ENCODE results near the gene GPD1.
A peak's percentile ranks its signal among the peaks of the same experiment; 100 is the strongest.

The GPD1 gene

GRCh38 chr12:50103767-50104321 lies at the start of gene GPD1:
TSS of gene GPD1 (plus strand) at chr12:50104008. CDS start at chr12:50104051, 43 bp downstream.
- no peak for DNase-seq

DNA sequence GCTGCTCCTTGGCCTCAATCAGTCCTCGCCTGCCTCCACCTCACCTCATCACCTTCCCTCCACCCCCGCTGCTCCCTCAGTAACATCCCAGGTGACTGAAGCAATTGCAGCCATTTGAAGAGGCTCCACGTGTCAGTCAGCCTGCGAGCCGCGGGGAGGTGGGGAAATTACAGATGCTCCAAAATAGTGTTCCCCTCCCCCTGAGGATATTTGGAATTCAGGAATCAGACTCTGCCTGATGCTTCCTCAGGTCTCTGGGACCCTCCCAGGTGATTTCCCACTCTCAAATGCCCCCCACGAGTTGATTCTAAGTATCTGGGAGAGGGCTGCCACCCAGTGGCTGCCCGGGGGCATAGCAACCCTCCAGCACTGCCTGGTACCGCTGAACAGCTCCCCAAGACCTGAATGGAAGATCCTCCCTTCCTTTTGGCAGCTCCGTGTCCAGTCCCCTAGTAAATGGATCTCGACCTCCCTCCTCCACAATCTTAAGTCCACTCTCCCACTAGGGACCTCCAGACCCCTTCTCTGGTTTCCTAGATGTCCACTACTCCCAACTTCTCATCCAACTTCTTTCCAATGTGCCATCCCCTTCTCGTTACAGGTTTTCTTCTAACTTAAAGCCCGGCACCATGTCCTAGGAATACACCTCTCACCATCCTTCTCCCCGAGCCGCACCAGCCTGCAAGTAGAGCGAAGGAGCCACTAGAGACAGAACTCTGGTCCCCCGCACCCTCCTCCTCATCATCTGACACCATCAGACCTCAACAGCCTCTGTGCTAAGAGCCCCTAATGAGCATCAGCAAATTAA lies 47.8 kb upstream of the GPD1 start:
- DNase-seq = no peak

DNA sequence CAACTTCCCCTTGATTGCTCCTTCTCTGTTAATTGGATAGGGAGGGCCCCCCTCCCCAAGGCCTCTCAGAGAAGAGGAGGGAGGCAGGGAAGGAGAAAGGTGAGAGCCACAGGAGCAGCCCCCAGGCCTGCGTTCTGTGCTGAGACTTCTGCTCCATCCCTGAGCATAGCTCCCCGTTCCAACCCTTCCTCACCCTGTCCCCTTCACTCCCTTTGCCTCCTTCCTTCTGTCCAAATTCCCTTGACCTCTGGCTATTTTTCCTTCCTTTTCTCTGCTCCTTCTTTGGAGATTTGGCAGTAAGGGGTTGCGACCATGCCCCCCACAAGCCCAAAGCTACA lies 47.2 kb upstream of the GPD1 start:
- DNase-seq = no peak

DNA sequence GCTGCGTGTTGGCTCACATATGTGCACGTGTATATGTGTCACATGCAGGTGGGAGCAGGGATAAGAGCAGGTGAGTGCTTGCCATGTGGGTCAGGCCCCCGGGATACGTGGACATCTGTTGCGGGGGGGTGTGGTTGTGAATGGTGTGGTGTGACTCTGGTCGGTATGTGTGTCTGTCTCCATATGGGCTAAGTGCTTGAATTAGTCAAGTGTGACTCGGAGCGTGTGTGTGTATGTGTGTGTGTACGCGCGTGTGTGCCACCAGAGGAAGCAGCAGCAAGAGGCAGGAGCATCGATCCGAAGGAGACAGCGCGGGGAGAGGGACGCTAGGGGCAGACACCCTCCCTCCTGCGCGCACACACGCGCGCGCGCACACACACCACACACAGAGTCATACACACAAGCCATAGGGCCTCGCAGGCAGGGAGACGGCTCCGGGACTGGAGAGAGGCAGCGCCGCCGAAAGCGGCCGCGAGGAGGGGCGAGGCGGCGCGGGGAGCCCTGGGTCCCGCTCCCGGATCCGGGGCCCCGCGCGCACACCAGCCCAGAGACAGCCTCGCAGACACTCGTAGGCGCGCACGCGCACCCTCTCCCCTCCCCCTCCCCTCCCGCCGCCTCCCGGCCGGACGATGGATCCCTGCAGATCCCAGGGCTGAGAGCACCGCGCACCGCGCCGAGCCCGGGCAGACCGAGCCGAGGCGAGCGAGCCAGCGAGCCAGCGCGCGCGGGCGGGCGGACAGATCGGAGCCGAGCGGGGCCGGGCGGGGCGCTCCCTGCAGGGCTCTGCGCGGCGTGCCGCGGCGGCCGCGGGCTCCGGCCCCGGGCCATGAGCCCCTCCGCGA lies 46.6 kb upstream of the GPD1 start, which contains the start of gene ASIC1:
Gene ASIC1, plus strand, starts transcription at position 597 of the 842 bp plus-strand sequence. CDS start 1,171 bp downstream, outside the sequence.
- DNase-seq = no peak

DNA sequence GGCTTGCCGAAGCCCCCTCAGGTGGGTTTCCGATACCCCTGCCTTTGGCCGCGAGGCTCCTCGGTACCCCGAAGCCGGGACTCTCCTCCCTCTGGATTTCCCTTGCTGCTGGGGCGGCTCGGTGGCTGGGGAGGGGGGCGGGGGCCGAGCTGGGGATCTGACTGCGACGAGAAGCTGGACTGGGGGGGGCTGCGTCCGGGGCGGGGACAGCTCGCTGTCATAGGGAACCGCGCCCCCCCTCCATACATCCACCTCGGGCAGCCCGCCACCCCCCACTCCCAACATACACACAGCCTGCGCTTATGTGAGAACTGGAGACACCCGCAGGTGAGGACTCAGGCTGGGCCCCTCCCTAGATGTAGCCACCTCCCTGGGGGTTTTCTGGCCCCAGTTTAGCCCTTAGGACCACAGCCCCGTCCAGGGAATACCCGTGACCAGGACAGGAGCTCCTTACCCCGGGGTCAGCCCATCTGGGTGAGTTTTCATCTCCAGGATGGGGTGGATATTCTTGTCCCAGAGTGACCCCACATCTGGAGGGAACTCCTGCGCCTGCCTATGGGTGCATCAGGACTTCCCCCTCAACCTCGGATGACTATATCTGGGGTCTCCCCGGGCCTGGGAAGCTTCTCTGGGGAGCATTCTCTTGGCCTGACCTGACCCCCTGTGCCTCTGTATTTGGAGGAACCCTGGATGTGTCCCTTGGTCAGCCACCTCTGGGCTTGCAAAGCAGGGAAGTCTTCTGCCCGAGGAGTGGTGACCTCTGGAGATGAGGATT lies 45.7 kb upstream of the GPD1 start:
- DNase-seq = no peak

DNA sequence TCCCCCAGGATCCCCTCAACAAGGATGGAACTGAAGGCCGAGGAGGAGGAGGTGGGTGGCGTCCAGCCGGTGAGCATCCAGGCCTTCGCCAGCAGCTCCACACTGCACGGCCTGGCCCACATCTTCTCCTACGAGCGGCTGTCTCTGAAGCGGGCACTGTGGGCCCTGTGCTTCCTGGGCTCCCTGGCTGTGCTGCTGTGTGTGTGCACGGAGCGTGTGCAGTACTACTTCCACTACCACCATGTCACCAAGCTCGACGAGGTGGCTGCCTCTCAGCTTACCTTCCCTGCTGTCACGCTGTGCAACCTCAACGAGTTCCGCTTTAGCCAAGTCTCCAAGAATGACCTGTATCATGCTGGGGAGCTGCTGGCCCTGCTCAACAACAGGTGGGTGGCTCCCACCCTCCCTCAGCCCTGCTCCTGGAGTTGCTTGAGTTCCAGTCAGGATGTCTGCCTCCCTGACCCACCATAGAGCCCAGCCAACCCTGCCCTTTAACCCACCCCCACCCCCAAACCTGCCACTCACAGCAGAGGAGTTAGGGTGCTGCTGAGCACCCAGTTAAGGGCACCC lies 45.0 kb upstream of the GPD1 start:
- no peak for DNase-seq

DNA sequence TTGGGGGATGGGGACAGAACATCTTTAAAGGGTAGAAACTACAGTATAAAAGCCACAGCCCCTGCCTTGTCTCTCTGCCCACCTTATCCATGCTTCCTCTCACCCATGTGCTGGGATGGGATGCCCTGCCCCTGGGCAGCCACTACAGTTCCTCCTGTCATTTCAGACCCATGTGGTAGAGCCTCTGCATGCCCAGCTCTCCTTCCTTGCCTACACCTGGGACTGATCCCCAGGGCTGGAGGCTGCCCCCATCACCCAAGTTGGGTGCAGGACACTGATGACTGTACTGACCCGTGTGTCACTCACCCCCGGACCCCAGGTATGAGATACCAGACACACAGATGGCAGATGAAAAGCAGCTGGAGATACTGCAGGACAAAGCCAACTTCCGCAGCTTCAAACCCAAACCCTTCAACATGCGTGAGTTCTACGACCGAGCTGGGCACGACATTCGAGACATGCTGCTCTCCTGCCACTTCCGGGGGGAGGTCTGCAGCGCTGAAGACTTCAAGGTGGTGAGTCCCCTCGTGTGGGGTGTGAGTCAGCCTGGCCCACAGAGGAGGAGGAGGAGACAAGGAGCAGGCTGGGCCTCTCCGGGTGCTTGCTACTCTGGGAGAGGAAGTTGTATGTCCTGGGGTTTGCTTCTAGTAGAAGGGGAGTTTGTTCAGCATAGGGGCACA lies 44.2 kb upstream of the GPD1 start:
- no peak for DNase-seq

- no peak for DNase-seq
These were observed 43.7 kb upstream of the GPD1 start for GRCh38 chr12:50060120-50060468.

DNA sequence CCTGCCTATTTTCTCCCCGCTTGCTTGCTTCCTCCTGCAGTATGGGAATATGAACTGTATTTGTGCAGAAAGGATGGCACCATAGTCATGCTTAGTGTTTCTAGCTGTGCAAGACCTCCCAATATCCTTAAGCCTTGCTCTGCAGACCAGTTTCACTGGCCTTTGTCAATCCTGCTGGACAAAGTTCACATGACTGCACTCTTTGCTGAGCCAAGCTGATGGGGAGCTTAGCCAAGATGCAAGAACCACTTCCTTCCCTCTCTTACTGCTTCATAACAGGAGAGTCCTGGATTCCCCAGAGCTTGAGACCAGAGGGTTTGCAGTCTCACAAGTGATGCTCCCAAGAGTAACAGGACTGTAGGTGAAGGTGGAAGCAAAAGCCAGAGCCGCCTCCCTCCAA lies 42.6 kb upstream of the GPD1 start:
- no peak for DNase-seq

- no peak for DNase-seq
These were observed 41.7 kb upstream of the GPD1 start for GRCh38 chr12:50061946-50062686.

- no peak for DNase-seq
These were observed 40.9 kb upstream of the GPD1 start for GRCh38 chr12:50062728-50063460.

DNA sequence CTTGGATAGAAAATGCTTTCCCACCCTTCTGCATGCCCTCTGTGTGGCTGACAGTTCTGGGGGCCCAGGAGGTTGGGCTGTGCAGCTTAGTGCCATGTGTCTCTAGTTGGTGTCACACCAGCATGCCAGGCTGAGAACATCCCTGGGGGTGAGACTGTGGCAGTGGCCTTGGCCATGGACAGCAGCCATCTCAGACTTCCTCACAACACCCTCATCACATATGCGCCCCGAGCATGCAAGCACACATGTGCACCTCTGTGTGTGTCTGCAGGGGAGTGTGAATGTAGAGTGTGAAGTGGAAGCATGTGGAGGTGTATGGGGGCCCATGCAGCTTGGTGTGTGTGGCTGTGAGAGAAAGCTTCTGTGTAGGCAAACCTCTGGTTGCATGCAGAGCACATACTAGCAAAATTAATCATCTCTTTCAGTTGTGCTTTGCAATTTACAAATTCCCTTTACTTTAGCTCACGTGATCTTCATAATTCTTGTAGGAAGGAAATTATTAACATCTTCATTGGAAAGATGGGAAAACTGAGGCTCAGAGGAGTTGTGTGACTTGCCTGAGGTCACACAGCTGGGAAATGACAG lies 38.0 kb upstream of the GPD1 start:
- DNase-seq = no peak

DNA sequence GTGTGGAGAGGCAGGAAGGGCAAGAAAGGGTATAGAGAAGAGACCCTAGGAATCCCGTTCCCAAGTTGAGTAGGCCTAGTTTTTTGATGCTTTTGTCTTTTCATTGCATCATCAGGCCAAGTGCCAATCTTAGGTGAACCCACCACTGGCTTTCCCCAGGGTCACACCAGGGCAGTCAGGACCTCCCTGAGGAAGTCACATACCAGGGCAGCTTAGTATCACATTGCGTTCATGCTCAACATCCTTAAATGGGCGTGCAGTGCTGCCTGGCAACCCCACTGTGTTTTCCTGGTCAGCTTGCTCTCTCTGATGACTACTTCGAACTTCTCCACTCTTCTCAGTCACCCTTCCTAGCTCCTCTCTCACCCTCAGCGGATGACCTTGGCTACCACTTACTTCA lies 37.4 kb upstream of the GPD1 start:
- DNase-seq = no peak

GRCh38 chr12:50069069-50069468 lies 34.7 kb upstream of the GPD1 start:
- DNase-seq = no peak

DNA sequence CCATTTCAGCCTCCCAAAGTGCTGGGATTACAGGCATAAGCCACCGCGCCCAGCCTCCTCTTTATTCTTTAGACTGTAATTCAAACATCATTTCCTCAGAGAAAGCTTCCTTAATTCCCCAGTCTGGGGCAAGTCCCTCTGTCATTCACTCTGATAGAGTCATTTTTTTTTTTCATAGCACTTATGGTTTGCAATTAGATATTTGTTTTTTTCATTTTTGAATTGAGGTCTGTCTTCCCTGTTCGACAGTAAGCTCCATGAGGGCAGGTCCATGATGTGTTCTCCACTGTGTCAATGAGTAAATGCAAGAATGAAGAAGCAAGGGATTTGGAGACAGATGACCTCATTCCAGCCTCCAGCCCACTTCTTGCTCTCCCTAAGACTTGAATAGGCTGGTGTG lies 34.3 kb upstream of the GPD1 start:
- no peak for DNase-seq

- peak; percentile 49 for DNase-seq
These were observed 33.3 kb upstream of the GPD1 start for GRCh38 chr12:50070314-50071060.

- no peak for DNase-seq
These were observed 31.5 kb upstream of the GPD1 start for GRCh38 chr12:50072198-50072907.

DNA sequence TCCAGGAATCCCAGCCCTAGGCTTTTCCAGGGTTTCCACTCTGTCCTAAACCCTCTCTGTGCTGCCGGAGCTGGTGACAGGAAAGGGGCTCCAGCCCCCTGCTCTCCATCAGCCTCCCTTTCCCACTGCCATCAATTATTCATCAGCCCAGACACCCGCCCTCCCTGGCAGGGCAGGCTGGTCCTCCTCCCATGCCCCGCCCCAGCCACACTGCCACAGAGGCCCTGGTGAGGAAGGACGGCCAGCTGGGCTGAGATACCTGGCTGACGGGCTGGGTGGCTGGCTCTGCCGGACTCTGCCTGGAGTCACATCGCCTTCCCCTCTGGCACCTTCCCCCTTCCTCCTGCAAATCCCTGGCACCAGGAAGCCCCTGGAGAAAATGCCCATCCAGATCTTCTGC lies 30.6 kb upstream of the GPD1 start:
- no peak for DNase-seq

DNA sequence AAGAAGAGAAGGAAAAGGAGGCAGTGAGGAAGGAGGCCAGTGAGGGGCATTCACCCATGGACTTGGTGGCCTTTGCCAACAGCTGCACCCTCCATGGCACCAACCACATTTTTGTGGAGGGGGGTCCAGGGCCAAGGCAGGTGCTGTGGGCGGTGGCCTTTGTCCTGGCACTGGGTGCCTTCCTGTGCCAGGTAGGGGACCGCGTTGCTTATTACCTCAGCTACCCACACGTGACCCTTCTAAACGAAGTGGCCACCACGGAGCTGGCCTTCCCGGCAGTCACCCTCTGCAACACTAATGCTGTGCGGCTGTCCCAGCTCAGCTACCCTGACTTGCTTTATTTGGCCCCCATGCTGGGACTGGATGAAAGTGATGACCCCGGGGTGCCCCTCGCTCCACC lies 30.1 kb upstream of the GPD1 start:
- DNase-seq = no peak
